ENCODE data around the gene TUBB3. TPM values are rescaled to one million over a fixed set of nuclear protein-coding genes. Genes with fewer than 3 reads are reported as not detected.
A peak's percentile ranks its signal among the peaks of the same experiment; 100 is the strongest.

Gene TUBB3
- total and polyA plus RNA-seq, 7 experiments from 2014 or later, result 0.22 to 2.8 (median 0.48) TPM; not detected in 4

- POLR2A ChIA-PET, result no interaction called here
- H3K4me3 Mint-ChIP-seq, result no peak overlapping the region
These were observed 12.9 kb downstream of the TUBB3 start for GRCh38 chr16:89936034-89936433.

DNA sequence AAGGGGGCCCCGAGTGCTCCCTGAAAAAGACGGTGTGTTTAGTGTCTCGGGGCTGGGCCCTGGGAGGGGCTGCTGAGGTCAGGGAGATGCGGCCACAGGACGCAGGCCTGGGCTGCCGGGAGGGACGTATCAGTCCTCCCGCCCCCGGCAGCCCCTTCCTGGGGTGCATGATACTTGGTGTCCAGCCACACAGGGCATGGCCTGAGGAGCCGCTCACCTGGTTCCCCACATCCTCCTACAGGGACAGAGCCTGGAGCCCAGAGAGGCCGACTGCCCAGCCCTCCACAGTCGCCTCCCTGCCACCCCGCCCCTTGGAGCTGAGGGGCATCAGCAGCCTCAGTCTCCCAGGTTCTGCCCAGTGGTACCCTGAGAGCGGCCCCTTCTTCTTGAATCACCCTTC lies 13.4 kb downstream of the TUBB3 start:
- Histone ChIP-seq H3K27ac (ENCODE audit: low read depth, low read length) (no peak overlapping the region), H3K36me3 (ENCODE audit: control insufficient read depth in 2 of 3, insufficient read depth in 3 of 3, low read length in 3 of 3) (no peaks in the 10 kb centered on the region), H3K9me3 (ENCODE audit: control insufficient read depth in 2 of 3, low read length in 3 of 3) (no peaks in the 10 kb centered on the region), H3K4me3 (ENCODE audit: low read length) (no peak overlapping the region), H3K4me1 (ENCODE audit: control insufficient read depth in 2 of 2, insufficient read depth in 2 of 2, low read length in 2 of 2) (no peaks in the 10 kb centered on the region), H3K27me3 (ENCODE audit: control insufficient read depth in 2 of 2, insufficient read depth in 2 of 2, low read length in 2 of 2) (no peaks in the 10 kb centered on the region)
- ATAC-seq (no peak), DNase-seq (no peak)
- Mint-ChIP-seq H3K36me3 (no peaks in the 10 kb centered on the region), H3K27ac (no peak overlapping the region), H3K4me1 (no peaks in the 10 kb centered on the region), H3K4me3 (no peak overlapping the region), H3K9me3 (no peaks in the 10 kb centered on the region), H3K27me3 (peaks cover 0 to under 1% (median 0%) of the 10 kb centered on the region in 5 donors)
- intact Hi-C loops (cut with micrococcal nuclease), result no loop called here
- ChIA-PET POLR2A (no interaction called here), CTCF (no interaction called here)

More at GRCh38 chr16:89936034-89936433, 12.9 kb downstream of the TUBB3 start:
- no peaks in the 10 kb centered on the region for H3K36me3 Mint-ChIP-seq
- no peaks in the 10 kb centered on the region for H3K9me3 Mint-ChIP-seq
- Histone ChIP-seq H3K27ac (ENCODE audit: low read depth, low read length) (no peak overlapping the region), H3K9me3 (ENCODE audit: control insufficient read depth in 2 of 3, low read length in 3 of 3) (no peaks in the 10 kb centered on the region), H3K4me3 (ENCODE audit: low read length) (no peak overlapping the region), H3K36me3 (ENCODE audit: control insufficient read depth in 2 of 3, insufficient read depth in 3 of 3, low read length in 3 of 3) (no peaks in the 10 kb centered on the region), H3K27me3 (ENCODE audit: control insufficient read depth in 2 of 2, insufficient read depth in 2 of 2, low read length in 2 of 2) (no peaks in the 10 kb centered on the region), H3K4me1 (ENCODE audit: control insufficient read depth in 2 of 2, insufficient read depth in 2 of 2, low read length in 2 of 2) (no peaks in the 10 kb centered on the region)
- CTCF ChIA-PET, result no interaction called here
- DNase-seq (no peak), ATAC-seq (no peak)
- intact Hi-C loops (cut with micrococcal nuclease), result no loop called here
- H3K27me3 Mint-ChIP-seq, result peaks cover 0 to 5% (median 0%) of the 10 kb centered on the region in 5 donors
- no peaks in the 10 kb centered on the region for H3K4me1 Mint-ChIP-seq
- no peak overlapping the region for H3K27ac Mint-ChIP-seq

GRCh38 chr16:89936981-89937380 lies 13.8 kb downstream of the TUBB3 start:
- H3K36me3 Mint-ChIP-seq, result no peaks in the 10 kb centered on the region
- POLR2A ChIA-PET, result no interaction called here
- CTCF ChIA-PET, result no interaction called here
- H3K27me3 ChIP-seq (ENCODE audit: control insufficient read depth in 2 of 2, insufficient read depth in 2 of 2, low read length in 2 of 2), result no peaks in the 10 kb centered on the region
- no peaks in the 10 kb centered on the region for H3K9me3 Mint-ChIP-seq
- ATAC-seq, result no peak
- intact Hi-C loops (cut with micrococcal nuclease), result no loop called here
- no peaks in the 10 kb centered on the region for H3K4me1 ChIP-seq (ENCODE audit: control insufficient read depth in 2 of 2, insufficient read depth in 2 of 2, low read length in 2 of 2)
- H3K4me1 Mint-ChIP-seq, result no peaks in the 10 kb centered on the region
- no peak overlapping the region for H3K27ac ChIP-seq (ENCODE audit: low read depth, low read length)
- H3K36me3 ChIP-seq (ENCODE audit: control insufficient read depth in 2 of 3, insufficient read depth in 3 of 3, low read length in 3 of 3), result no peaks in the 10 kb centered on the region
- H3K27ac Mint-ChIP-seq, result no peak overlapping the region
- no peak overlapping the region for H3K4me3 ChIP-seq (ENCODE audit: low read length)
- H3K4me3 Mint-ChIP-seq, result no peak overlapping the region
- no peaks in the 10 kb centered on the region for H3K27me3 Mint-ChIP-seq
- no peaks in the 10 kb centered on the region for H3K9me3 ChIP-seq (ENCODE audit: control insufficient read depth in 2 of 3, low read length in 3 of 3)
- DNase-seq, result no peak

DNA sequence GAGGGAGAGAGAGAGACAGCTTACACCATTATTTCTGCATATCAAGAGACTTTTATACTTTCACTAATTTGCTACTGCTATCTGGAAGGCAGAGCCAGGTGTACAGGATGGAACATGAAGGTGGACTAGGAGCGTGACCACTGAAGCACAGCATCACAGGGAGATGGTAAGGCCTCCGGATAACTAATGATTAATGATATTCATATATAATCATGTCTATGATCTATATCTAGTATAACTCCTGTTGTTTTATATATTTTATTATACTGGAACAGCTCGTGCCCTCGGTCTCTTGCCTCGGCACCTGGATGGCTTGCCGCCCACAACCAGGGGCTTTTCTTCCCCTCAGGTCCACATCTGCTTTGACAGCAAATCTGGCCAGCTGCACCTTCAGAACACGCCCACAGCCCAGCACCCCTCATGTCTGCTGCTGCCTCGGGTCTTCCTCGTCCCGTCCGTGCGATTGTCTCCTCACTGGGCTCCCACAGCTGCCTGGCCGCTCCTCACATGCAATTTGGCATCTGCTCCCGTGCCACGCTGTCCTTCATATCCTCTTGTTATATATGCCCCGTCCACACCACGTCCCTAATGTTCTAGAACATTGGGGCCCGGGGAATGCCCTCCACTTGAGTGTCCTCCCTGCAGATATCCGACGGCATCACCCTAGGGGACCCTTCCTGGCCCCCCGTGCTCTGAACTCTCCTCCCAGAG lies 15.2 kb downstream of the TUBB3 start:
- no peak overlapping the region for H3K4me3 ChIP-seq (ENCODE audit: low read length)
- Mint-ChIP-seq H3K4me1 (no peaks in the 10 kb centered on the region), H3K4me3 (no peak overlapping the region), H3K27ac (no peak overlapping the region), H3K36me3 (no peaks in the 10 kb centered on the region), H3K27me3 (peaks cover 0 to 3% (median 0%) of the 10 kb centered on the region in 5 donors), H3K9me3 (no peaks in the 10 kb centered on the region)
- intact Hi-C loops (cut with micrococcal nuclease), result no loop called here
- H3K27ac ChIP-seq (ENCODE audit: low read depth, low read length), result no peak overlapping the region
- H3K36me3 ChIP-seq (ENCODE audit: control insufficient read depth in 2 of 3, insufficient read depth in 3 of 3, low read length in 3 of 3), result no peaks in the 10 kb centered on the region
- ChIA-PET POLR2A (no interaction called here), CTCF (no interaction called here)
- no peak for DNase-seq
- no peak for ATAC-seq
- no peaks in the 10 kb centered on the region for H3K9me3 ChIP-seq (ENCODE audit: control insufficient read depth in 2 of 3, low read length in 3 of 3)
- H3K27me3 ChIP-seq (ENCODE audit: control insufficient read depth in 2 of 2, insufficient read depth in 2 of 2, low read length in 2 of 2), result no peaks in the 10 kb centered on the region
- H3K4me1 ChIP-seq (ENCODE audit: control insufficient read depth in 2 of 2, insufficient read depth in 2 of 2, low read length in 2 of 2), result no peaks in the 10 kb centered on the region

DNA sequence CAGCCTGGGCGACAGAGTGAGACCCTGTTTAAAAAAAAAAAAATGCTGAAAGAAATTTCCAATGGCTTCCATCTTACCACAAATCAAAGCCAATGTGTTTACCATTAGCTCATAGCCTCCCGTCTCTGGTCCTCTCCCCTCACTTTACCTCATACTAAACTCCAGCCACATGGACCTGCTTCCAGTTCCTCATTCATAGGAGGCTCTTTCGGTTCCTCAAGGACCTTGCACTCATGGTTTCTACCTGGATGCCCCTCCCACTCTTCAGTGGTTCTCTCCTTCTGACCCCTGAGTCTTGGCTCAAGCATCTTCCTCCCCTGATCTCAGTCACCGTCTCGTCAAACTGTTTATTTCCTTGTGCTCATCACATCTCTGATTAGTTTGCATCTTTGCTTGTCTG lies 21.6 kb downstream of the TUBB3 start:
- no peaks in the 10 kb centered on the region for H3K9me3 Mint-ChIP-seq
- H3K36me3 Mint-ChIP-seq, result no peaks in the 10 kb centered on the region
- no peaks in the 10 kb centered on the region for H3K9me3 ChIP-seq (ENCODE audit: control insufficient read depth in 2 of 3, low read length in 3 of 3)
- no peak for DNase-seq
- H3K36me3 ChIP-seq (ENCODE audit: control insufficient read depth in 2 of 3, insufficient read depth in 3 of 3, low read length in 3 of 3), result no peaks in the 10 kb centered on the region
- H3K27ac ChIP-seq (ENCODE audit: low read depth, low read length), result no peak overlapping the region
- H3K4me1 Mint-ChIP-seq, result peaks cover 2 to 11% (median 3%) of the 10 kb centered on the region in 7 donors
- no peaks in the 10 kb centered on the region for H3K27me3 ChIP-seq (ENCODE audit: control insufficient read depth in 2 of 2, insufficient read depth in 2 of 2, low read length in 2 of 2)
- H3K4me3 Mint-ChIP-seq, result no peak overlapping the region
- H3K27me3 Mint-ChIP-seq, result peaks cover 15 to 46% (median 17%) of the 10 kb centered on the region in 5 donors
- peaks cover 10 to 11% of the 10 kb centered on the region in 2 donors for H3K4me1 ChIP-seq (ENCODE audit: control insufficient read depth in 2 of 2, insufficient read depth in 2 of 2, low read length in 2 of 2)
- ChIA-PET POLR2A (no interaction called here), CTCF (no interaction called here)
- no peak overlapping the region for H3K27ac Mint-ChIP-seq
- H3K4me3 ChIP-seq (ENCODE audit: low read length), result no peak overlapping the region
- ATAC-seq, result no peak
- intact Hi-C loops (cut with micrococcal nuclease), result loop anchor here in 1 of 2 donors (5.0 kb wide), 1 partner anchor 78 kb away; no protein-coding TSS in a partner anchor

DNA sequence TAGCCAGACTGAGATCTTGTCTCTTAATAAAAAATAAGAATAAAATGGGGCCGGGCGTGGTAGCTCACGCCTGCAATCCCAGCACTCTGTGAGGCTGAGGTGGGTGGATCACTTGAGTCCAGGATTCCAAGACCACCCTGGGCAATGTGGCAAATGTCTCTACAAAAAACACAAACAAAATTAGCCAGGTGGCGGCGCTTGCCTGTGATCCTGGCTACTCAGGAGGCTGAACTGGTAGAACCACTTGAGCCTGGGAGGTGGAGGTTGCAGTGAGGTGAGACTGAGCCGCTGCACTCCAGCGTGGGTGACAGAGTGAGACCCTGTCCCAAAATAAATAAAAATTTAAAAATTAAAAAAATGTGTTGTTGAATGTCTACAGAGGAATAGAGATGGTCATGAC lies 22.5 kb downstream of the TUBB3 start:
- ChIA-PET CTCF (no interaction called here), POLR2A (no interaction called here)
- peaks cover 7 to 17% (median 9%) of the 10 kb centered on the region in 7 donors for H3K4me1 Mint-ChIP-seq
- peaks cover 10 to 11% of the 10 kb centered on the region in 2 donors for H3K4me1 ChIP-seq (ENCODE audit: control insufficient read depth in 2 of 2, insufficient read depth in 2 of 2, low read length in 2 of 2)
- no peak for ATAC-seq
- H3K9me3 ChIP-seq (ENCODE audit: control insufficient read depth in 2 of 3, low read length in 3 of 3), result no peaks in the 10 kb centered on the region
- DNase-seq, result no peak
- intact Hi-C loops (cut with micrococcal nuclease), result loop anchor here in 1 of 2 donors (5.0 kb wide), 1 partner anchor 77 kb away; no protein-coding TSS in a partner anchor
- H3K27ac Mint-ChIP-seq, result no peak overlapping the region
- no peaks in the 10 kb centered on the region for H3K36me3 Mint-ChIP-seq
- H3K9me3 Mint-ChIP-seq, result no peaks in the 10 kb centered on the region
- H3K4me3 ChIP-seq (ENCODE audit: low read length), result no peak overlapping the region
- no peak overlapping the region for H3K4me3 Mint-ChIP-seq
- H3K27me3 Mint-ChIP-seq, result peaks cover 15 to 53% (median 17%) of the 10 kb centered on the region in 5 donors
- no peak overlapping the region for H3K27ac ChIP-seq (ENCODE audit: low read depth, low read length)
- H3K36me3 ChIP-seq (ENCODE audit: control insufficient read depth in 2 of 3, insufficient read depth in 3 of 3, low read length in 3 of 3), result no peaks in the 10 kb centered on the region
- H3K27me3 ChIP-seq (ENCODE audit: control insufficient read depth in 2 of 2, insufficient read depth in 2 of 2, low read length in 2 of 2), result no peaks in the 10 kb centered on the region

GRCh38 chr16:89946515-89946914 lies 23.4 kb downstream of the TUBB3 start:
- Mint-ChIP-seq H3K36me3 (no peaks in the 10 kb centered on the region), H3K27me3 (peaks cover 15 to 53% (median 17%) of the 10 kb centered on the region in 5 donors), H3K9me3 (no peaks in the 10 kb centered on the region), H3K27ac (no peak overlapping the region), H3K4me3 (peak overlapping the region in 4 of 10 donors; percentile 25 to 69 (median 44)), H3K4me1 (peaks cover 7 to 17% (median 9%) of the 10 kb centered on the region in 7 donors)
- intact Hi-C loops (cut with micrococcal nuclease), result loop anchor here in 1 of 2 donors (5.0 kb wide), 1 partner anchor 76 kb away; no protein-coding TSS in a partner anchor
- POLR2A ChIA-PET, result no interaction called here
- Histone ChIP-seq H3K27me3 (ENCODE audit: control insufficient read depth in 2 of 2, insufficient read depth in 2 of 2, low read length in 2 of 2) (no peaks in the 10 kb centered on the region), H3K9me3 (ENCODE audit: control insufficient read depth in 2 of 3, low read length in 3 of 3) (no peaks in the 10 kb centered on the region), H3K36me3 (ENCODE audit: control insufficient read depth in 2 of 3, insufficient read depth in 3 of 3, low read length in 3 of 3) (no peaks in the 10 kb centered on the region), H3K4me1 (ENCODE audit: control insufficient read depth in 2 of 2, insufficient read depth in 2 of 2, low read length in 2 of 2) (peaks cover 10 to 11% of the 10 kb centered on the region in 2 donors), H3K4me3 (ENCODE audit: low read length) (no peak overlapping the region), H3K27ac (ENCODE audit: low read depth, low read length) (no peak overlapping the region)
- ATAC-seq (no peak), DNase-seq (no peak)
- CTCF ChIA-PET, result interaction anchor here (0.6 kb wide), 1 partner anchor 109 kb away, joined by 3 read pairs; no protein-coding TSS in a partner anchor
